OCI-LY1 (cell line): Measurements from ENCODE around the gene ELAVL1.

Experiments used
- H2AFZ ChIP-seq: fragments of 200-600 bp; sonication (generic), shearing (Covaris generic); 2 replicates; pipeline ENCODE4 v1.6.0; 2014; ENCODE audit warnings: antibody characterized with exemption, mild to moderate bottlenecking, low read length
- H3F3A ChIP-seq: fragments of 200-600 bp; sonication (generic), shearing (Covaris generic); 2 replicates; pipeline ENCODE4 v1.6.0; 2014; ENCODE audit warnings: mild to moderate bottlenecking, antibody characterized with exemption, low read length, moderate library complexity; ENCODE audit not compliant: insufficient read depth
- H3K27ac ChIP-seq: fragments of 200-600 bp; sonication (generic); 2 replicates; pipeline ENCODE4 v1.5.1; 2014; ENCODE audit warnings: low read length, mixed run types, mild to moderate bottlenecking, low read depth; ENCODE audit not compliant: poor library complexity, severe bottlenecking
- H3K27me3 ChIP-seq: fragments of 200-600 bp; sonication (generic); 2 replicates; pipeline ENCODE4 v1.6.0; 2014; ENCODE audit warnings: antibody characterized with exemption, mild to moderate bottlenecking, low read length, moderate library complexity; ENCODE audit not compliant: insufficient read depth
- H3K36me3 ChIP-seq: fragments of 200-600 bp; sonication (generic); 2 replicates; pipeline ENCODE4 v1.6.1; 2014; ENCODE audit warnings: mild to moderate bottlenecking, antibody characterized with exemption, low read length, moderate library complexity, mixed read lengths; ENCODE audit not compliant: insufficient read depth
- H3K4me1 ChIP-seq: fragments of 200-600 bp; sonication (generic); 2 replicates; pipeline ENCODE4 v1.5.1; 2014; ENCODE audit warnings: mild to moderate bottlenecking, low read length, moderate library complexity; ENCODE audit not compliant: insufficient read depth, severe bottlenecking
- H3K4me2 ChIP-seq: fragments of 200-600 bp; sonication (generic), shearing (Covaris generic); 2 replicates; pipeline ENCODE4 v1.6.1; 2014; ENCODE audit warnings: low read length
- H3K4me3 ChIP-seq: fragments of 200-600 bp; sonication (generic); 2 replicates; pipeline ENCODE4 v1.5.1; 2014; ENCODE audit warnings: low read length, low read depth, mild to moderate bottlenecking, mixed read lengths; ENCODE audit not compliant: poor library complexity, severe bottlenecking
- H3K79me2 ChIP-seq: fragments of 200-600 bp; shearing (Covaris generic); 2 replicates; pipeline ENCODE4 v1.6.1; 2016; ENCODE audit warnings: mixed run types, low read length, mixed read lengths; ENCODE audit not compliant: insufficient read depth
- H3K9ac ChIP-seq: fragments of 200-600 bp; sonication (generic), shearing (Covaris generic); 2 replicates; pipeline ENCODE4 v1.6.1; 2014; ENCODE audit warnings: mild to moderate bottlenecking, low read length, mixed read lengths
- H3K9me2 ChIP-seq: fragments of 200-600 bp; sonication (generic), shearing (Covaris generic); 2 replicates; pipeline ENCODE4 v1.6.1; 2014; ENCODE audit warnings: low read depth, mild to moderate bottlenecking, low read length, mixed read lengths
- H3K9me3 ChIP-seq: fragments of 200-600 bp; shearing (Covaris generic); 2 replicates; pipeline ENCODE4 v1.6.1; 2014; ENCODE audit warnings: low read length, mixed read lengths
- H4K20me1 ChIP-seq: fragments of 200-600 bp; sonication (generic), shearing (Covaris generic); 2 replicates; pipeline ENCODE4 v1.6.0; 2016; ENCODE audit warnings: mild to moderate bottlenecking, low read length; ENCODE audit not compliant: insufficient read depth
- CTCF ChIP-seq: fragments of 200-600 bp; sonication (generic), shearing (Covaris generic); IDR thresholded peaks from 2 replicates; pipeline ENCODE4 v1.5.1; 2017; ENCODE audit warnings: mild to moderate bottlenecking, antibody characterized with exemption, low read length, moderate library complexity, mixed read lengths
- EZH2 ChIP-seq: fragments of 200-600 bp; sonication (generic), shearing (Covaris generic); IDR thresholded peaks from 2 replicates; pipeline ENCODE4 v1.8.0; 2017; ENCODE audit warnings: borderline replicate concordance, mixed run types, mild to moderate bottlenecking, antibody characterized with exemption, low read length, moderate library complexity, mixed read lengths

Gene ELAVL1

GRCh38 chr19:7987114-7987768 lies 18.2 kb downstream of the ELAVL1 start:
- no peak overlapping the region for H3K27ac ChIP-seq
- H4K20me1 ChIP-seq = no peaks in the 10 kb centered on the region
- H3K9me2 ChIP-seq = no peaks in the 10 kb centered on the region
- H3K9me3 ChIP-seq = no peaks in the 10 kb centered on the region
- peaks cover 93% of the 10 kb centered on the region for H3K36me3 ChIP-seq
- no peak overlapping the region for H3K9ac ChIP-seq
- no peaks in the 10 kb centered on the region for H3K27me3 ChIP-seq
- H3K4me2 ChIP-seq = no peak overlapping the region
- no peak for TF ChIP-seq EZH2
- no peak for TF ChIP-seq CTCF
- no peak overlapping the region for H2AFZ ChIP-seq
- H3K4me1 ChIP-seq = no peaks in the 10 kb centered on the region
- no peaks in the 10 kb centered on the region for H3F3A ChIP-seq
- no peak overlapping the region for H3K4me3 ChIP-seq
- H3K79me2 ChIP-seq = peaks cover 2% of the 10 kb centered on the region; the same call in 1 of the 2 replicates

DNA sequence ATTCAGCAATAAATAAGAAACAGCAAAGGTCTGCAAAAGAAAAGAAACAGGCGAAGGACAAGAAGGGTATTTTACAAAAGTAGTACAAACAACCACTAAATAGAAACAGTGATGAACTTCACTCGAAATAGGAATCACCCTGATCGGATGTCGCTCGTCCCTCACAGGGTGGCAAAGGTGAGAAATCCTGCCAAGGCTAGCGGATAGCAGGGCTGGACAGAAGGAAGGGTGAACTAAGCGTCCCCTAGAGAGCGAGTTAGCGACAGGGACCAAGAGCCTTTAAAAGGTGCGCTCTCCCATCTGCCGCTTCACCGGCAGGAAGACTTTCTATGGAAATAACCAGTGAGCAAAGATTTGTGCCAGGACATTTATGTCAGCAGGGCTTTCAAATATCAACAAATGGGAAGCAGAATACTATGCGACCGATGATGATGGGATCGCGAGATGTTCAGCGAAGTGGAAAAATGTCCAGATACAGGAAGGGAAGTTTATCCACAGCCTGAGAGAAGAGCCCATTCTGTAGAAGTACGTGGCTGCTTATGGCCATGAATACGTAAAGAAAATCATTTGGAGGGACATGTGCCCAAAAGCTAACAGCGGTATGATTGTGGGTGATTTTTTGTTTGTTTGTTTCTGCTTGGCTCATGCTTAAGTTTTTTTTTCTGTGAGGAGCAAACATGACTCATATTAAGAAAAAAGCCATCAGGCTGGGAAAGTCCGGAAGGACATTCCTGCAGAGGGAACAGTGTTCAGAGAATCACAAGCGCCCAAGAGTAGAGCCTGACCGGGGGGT lies 18.9 kb downstream of the ELAVL1 start:
- H3K4me2 ChIP-seq = no peak overlapping the region
- H3F3A ChIP-seq = no peaks in the 10 kb centered on the region
- H3K36me3 ChIP-seq = peaks cover 95% of the 10 kb centered on the region
- no peaks in the 10 kb centered on the region; the same call in 1 of the 2 replicates for H3K79me2 ChIP-seq
- no peak overlapping the region for H3K4me3 ChIP-seq
- no peaks in the 10 kb centered on the region for H3K4me1 ChIP-seq
- H2AFZ ChIP-seq = no peak overlapping the region
- H3K9me3 ChIP-seq = no peaks in the 10 kb centered on the region
- no peaks in the 10 kb centered on the region for H3K9me2 ChIP-seq
- H4K20me1 ChIP-seq = no peaks in the 10 kb centered on the region
- no peak overlapping the region for H3K9ac ChIP-seq
- no peak overlapping the region for H3K27ac ChIP-seq
- TF ChIP-seq EZH2 (no peak), CTCF (no peak)
- H3K27me3 ChIP-seq = no peaks in the 10 kb centered on the region

DNA sequence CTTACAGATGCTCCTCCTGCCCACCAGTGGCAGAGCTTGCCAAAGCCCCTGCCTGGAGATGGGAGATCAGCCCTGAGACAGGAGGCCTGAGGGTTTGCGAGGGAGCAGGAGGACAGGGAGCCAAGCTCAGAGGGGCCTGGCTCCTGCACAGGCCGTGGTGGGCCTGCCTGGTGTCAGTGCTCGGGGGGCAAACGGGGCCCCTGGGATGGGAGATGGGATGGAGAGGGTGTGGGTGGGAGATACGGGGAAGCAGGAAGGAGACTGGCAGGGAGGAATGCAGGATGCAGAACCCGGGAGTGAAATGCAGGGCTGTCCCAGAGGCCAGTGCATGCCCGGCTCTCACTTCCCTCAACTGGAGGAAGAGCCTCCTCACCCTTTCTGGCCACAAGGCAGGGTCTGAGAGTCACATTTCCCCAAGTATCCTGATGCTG lies 19.9 kb downstream of the ELAVL1 start:
- H4K20me1 ChIP-seq = no peaks in the 10 kb centered on the region
- no peaks in the 10 kb centered on the region for H3K4me1 ChIP-seq
- H3F3A ChIP-seq = no peaks in the 10 kb centered on the region
- TF ChIP-seq CTCF (no peak), EZH2 (no peak)
- H3K9ac ChIP-seq = no peak overlapping the region
- H3K79me2 ChIP-seq = no peaks in the 10 kb centered on the region
- peaks cover 95% of the 10 kb centered on the region for H3K36me3 ChIP-seq
- H2AFZ ChIP-seq = no peak overlapping the region
- H3K4me2 ChIP-seq = no peak overlapping the region
- no peak overlapping the region for H3K27ac ChIP-seq
- no peaks in the 10 kb centered on the region for H3K9me3 ChIP-seq
- no peaks in the 10 kb centered on the region for H3K9me2 ChIP-seq
- no peaks in the 10 kb centered on the region for H3K27me3 ChIP-seq
- no peak overlapping the region for H3K4me3 ChIP-seq
